Omental fat pad (tissue), 4 donors: ENCODE data around the gene USP36. TPM values are rescaled to one million over a fixed set of nuclear protein-coding genes. Genes with fewer than 3 reads are reported as not detected.
"Not testable (repeated sequence)": the region's sequence is repeated elsewhere in the genome, so short reads cannot be mapped to it uniquely, and the experiment has no call there.

Experiments
- ATAC-seq: fragments of 150-250 bp; one replicate; pipeline ENCODE4 v1.9.1; 2016; ENCODE audit warnings: mild to moderate bottlenecking, moderate library complexity; ENCODE audit not compliant: low FRiP score
- DNase-seq: peaks from one replicate; pipeline ENCODE4 v3.0.0-alpha.2; 2019; ENCODE audit warnings: low spot score
- CTCF ChIP-seq, 3 donors: fragments of 450-650 bp; IDR thresholded peaks; one replicate each; pipeline ENCODE4 v1.5.1; 2016 to 2017; ENCODE audit warnings: antibody characterized with exemption in 3 of 3, mild to moderate bottlenecking in 3 of 3, moderate library complexity in 2 of 3
- total RNA-seq, 4 donors: library from RNA; depleted of rRNA; stranded (reverse); fragments of >200 nt; gene quantifications; one replicate each; pipeline ENCODE4 v1.1.0, GENCODE V29; 2016

Gene USP36
- total RNA-seq, 4 donors from 2014 or later = 32.5 to 162 (median 86.7) TPM

GRCh38 chr17:78878261-78878660, 37.6 kb upstream of the USP36 start:
- no peak for TF ChIP-seq CTCF (IDR thresholded peaks at IDR 0.05)
- DNase-seq = no peak
- no peak for ATAC-seq

- not testable (repeated sequence) for ATAC-seq, DNase-seq
These were observed 36.4 kb upstream of the USP36 start for GRCh38 chr17:78876954-78877517.

GRCh38 chr17:78876094-78876597, 35.5 kb upstream of the USP36 start:
- TF ChIP-seq CTCF (IDR thresholded peaks at IDR 0.05) = no peak
- DNase-seq (no peak), ATAC-seq (no peak)

GRCh38 chr17:78875363-78876093, 34.9 kb upstream of the USP36 start:
- no peak for TF ChIP-seq CTCF (IDR thresholded peaks at IDR 0.05)
- ATAC-seq = no peak

GRCh38 chr17:78873519-78874340, 33.1 kb upstream of the USP36 start:
- DNase-seq (no peak), ATAC-seq (no peak)
- TF ChIP-seq CTCF (IDR thresholded peaks at IDR 0.05) = no peak

More at GRCh38 chr17:78875363-78876093, 34.9 kb upstream of the USP36 start:
- DNase-seq = no peak

- ATAC-seq = no peak
- DNase-seq = no peak
- no peak for TF ChIP-seq CTCF (IDR thresholded peaks at IDR 0.05)
These were observed 31.9 kb upstream of the USP36 start for GRCh38 chr17:78872486-78872885.

- no peak for TF ChIP-seq CTCF (IDR thresholded peaks at IDR 0.05)
- DNase-seq (no peak), ATAC-seq (no peak)
These were observed 30.0 kb upstream of the USP36 start for GRCh38 chr17:78870621-78871020.
